ENCODE data around the gene BCAS1.

DNA sequence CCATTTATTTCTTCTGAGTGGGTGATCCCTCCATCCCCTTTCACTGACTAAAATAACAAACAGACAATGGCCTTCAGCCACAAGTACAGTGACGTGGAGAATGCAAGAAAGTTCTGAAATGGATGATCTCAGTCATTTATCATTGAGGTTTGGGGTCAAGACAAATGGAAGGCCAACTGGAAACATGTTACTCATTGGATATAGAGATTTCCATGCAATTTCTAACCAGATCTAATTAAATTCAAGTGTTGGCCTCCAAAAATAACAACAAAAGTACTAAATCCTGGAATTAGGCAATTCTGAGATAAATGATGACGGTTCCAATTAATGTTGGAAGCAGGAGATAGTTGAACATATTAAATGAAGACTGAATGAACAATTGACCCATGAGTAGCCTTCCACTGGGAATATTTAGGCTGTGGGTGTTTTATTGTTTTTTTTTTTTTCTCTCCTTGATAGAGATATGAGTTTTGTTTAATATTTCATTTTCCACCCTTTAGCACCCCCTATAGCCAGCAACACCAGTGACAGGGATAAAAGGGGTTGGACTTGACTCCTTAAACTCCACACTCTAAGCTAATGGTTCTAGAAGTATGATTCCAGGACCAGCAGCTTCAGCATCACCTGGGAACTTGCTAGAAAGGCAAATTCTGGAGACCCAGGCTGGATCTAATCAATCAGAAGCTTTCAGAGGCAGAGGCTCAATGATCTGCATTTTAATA lies 112.8 kb downstream of the BCAS1 start:
- TF ChIP-seq, protein P1, sequence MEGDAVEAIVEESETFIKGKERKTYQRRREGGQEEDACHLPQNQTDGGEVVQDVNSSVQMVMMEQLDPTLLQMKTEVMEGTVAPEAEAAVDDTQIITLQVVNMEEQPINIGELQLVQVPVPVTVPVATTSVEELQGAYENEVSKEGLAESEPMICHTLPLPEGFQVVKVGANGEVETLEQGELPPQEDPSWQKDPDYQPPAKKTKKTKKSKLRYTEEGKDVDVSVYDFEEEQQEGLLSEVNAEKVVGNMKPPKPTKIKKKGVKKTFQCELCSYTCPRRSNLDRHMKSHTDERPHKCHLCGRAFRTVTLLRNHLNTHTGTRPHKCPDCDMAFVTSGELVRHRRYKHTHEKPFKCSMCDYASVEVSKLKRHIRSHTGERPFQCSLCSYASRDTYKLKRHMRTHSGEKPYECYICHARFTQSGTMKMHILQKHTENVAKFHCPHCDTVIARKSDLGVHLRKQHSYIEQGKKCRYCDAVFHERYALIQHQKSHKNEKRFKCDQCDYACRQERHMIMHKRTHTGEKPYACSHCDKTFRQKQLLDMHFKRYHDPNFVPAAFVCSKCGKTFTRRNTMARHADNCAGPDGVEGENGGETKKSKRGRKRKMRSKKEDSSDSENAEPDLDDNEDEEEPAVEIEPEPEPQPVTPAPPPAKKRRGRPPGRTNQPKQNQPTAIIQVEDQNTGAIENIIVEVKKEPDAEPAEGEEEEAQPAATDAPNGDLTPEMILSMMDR (tag by site-specific recombination; IDR thresholded peaks at IDR 0.05): no peak
- TF ChIP-seq YY1 (tag by site-specific recombination; IDR thresholded peaks at IDR 0.05): no peak
- TF ChIP-seq GLIS2 (tag by site-specific recombination; IDR thresholded peaks at IDR 0.05): no peak
- TF ChIP-seq PRDM1 (tag by site-specific recombination; IDR thresholded peaks at IDR 0.05): no peak
- TF ChIP-seq REST (tag by site-specific recombination; IDR thresholded peaks at IDR 0.05): no peak
- no peak for TF ChIP-seq ZNF837 (tag by site-specific recombination; IDR thresholded peaks at IDR 0.05)
- TF ChIP-seq ZNF530 (tag by site-specific recombination; IDR thresholded peaks at IDR 0.05; ENCODE audit: low read depth): no peak
- TF ChIP-seq GLIS1 (tag by site-specific recombination; IDR thresholded peaks at IDR 0.05): no peak
- no peak for TF ChIP-seq ZNF311 (tag by site-specific recombination; IDR thresholded peaks at IDR 0.05; ENCODE audit: borderline replicate concordance)
- no peak for TF ChIP-seq ZNF510 (tag by site-specific recombination; IDR thresholded peaks at IDR 0.05; ENCODE audit: insufficient replicate concordance)
- TF ChIP-seq PBX3 (CRISPR knock-in tag; IDR thresholded peaks at IDR 0.05): no peak

All from HEK293 (cell line).